HL-60 (cell line): Measurements from ENCODE around the gene CSRNP3.

ENCODE experiments used
- DNase-seq, 2 experiments: peaks; one replicate each; pipeline ENCODE4 v3.0.0-alpha.2; 2010 to 2020; ENCODE audit warnings: low read depth in 1 of 2, low spot score in 1 of 2
- H3K27ac ChIP-seq: fragments of 250-450 bp; sonication (Bioruptor Pico); replicated peaks from 2 replicates; pipeline ENCODE4 v1.5.1; 2020; ENCODE audit warnings: mild to moderate bottlenecking, moderate library complexity
- H3K27me3 ChIP-seq: fragments of 250-450 bp; sonication (Bioruptor Pico); 2 replicates; pipeline ENCODE4 v1.5.1; 2021; ENCODE audit warnings: mild to moderate bottlenecking, moderate library complexity; ENCODE audit not compliant: insufficient read depth, poor library complexity, severe bottlenecking
- H3K4me3 ChIP-seq: replicated peaks from 2 replicates; pipeline ENCODE4 v1.5.1; 2011; ENCODE audit warnings: mild to moderate bottlenecking, control low read depth, low read length; ENCODE audit not compliant: insufficient read depth
- GABPA ChIP-seq: IDR thresholded peaks from 2 replicates; pipeline ENCODE4 v1.6.1; 2012; ENCODE audit warnings: low read depth
- POLR2AphosphoS5 ChIP-seq: IDR thresholded peaks from 2 replicates; pipeline ENCODE4 v1.6.1; 2012; ENCODE audit warnings: low read depth
- SPI1 ChIP-seq: IDR thresholded peaks from 2 replicates; pipeline ENCODE4 v1.6.1; 2012; ENCODE audit warnings: low read depth, mild to moderate bottlenecking, borderline replicate concordance
- TF ChIP-seq, protein P1 (sequence below): IDR thresholded peaks from one replicate; pipeline ENCODE4 v1.5.1; 2011; ENCODE audit warnings: low read length, control low read depth, inconsistent platforms; ENCODE audit not compliant: insufficient read depth
- TF ChIP-seq, protein P2 (sequence below): IDR thresholded peaks from 2 replicates; pipeline ENCODE4 v1.6.1; 2012; ENCODE audit warnings: low read depth; ENCODE audit not compliant: insufficient replicate concordance

Gene CSRNP3

DNA sequence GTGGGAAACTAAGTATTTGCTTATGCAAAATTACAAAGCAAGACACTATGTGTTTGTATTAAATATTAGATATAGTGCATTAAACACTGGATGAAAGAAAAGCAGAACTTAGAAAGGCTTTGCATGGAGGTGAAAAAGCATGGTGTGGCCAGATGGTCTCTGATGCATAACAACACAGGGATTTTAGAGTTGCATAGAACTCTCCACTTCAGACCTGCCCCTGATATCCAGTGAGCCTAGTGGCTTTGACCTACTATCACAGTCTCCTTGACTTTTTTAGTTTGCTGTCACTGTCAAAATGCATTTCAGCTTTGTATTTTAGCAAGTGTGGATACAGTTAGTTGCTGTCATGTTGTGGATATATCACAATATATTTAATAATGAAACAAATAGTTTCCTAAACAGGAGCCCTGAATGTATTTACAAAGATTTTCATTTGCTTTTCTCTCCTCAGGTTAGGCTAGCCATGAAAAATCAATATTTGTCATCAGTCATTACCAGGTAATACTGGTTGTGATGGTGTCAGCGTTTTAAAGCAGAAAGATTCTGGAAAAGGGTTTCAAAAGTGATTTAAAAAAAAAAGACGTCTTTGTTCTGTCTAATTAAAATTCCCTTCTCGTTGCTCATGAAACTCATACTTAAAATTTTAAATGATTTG lies 5.2 kb downstream of the CSRNP3 start:
- Histone ChIP-seq H3K4me3 (no peak overlapping the region), H3K27ac (no peak overlapping the region), H3K27me3 (no peaks in the 10 kb centered on the region)
- no peak for DNase-seq
- TF ChIP-seq GABPA (no peak), POLR2AphosphoS5 (no peak), SPI1 (no peak)
- TF ChIP-seq, protein P1, sequence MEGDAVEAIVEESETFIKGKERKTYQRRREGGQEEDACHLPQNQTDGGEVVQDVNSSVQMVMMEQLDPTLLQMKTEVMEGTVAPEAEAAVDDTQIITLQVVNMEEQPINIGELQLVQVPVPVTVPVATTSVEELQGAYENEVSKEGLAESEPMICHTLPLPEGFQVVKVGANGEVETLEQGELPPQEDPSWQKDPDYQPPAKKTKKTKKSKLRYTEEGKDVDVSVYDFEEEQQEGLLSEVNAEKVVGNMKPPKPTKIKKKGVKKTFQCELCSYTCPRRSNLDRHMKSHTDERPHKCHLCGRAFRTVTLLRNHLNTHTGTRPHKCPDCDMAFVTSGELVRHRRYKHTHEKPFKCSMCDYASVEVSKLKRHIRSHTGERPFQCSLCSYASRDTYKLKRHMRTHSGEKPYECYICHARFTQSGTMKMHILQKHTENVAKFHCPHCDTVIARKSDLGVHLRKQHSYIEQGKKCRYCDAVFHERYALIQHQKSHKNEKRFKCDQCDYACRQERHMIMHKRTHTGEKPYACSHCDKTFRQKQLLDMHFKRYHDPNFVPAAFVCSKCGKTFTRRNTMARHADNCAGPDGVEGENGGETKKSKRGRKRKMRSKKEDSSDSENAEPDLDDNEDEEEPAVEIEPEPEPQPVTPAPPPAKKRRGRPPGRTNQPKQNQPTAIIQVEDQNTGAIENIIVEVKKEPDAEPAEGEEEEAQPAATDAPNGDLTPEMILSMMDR, result no peak
- TF ChIP-seq, protein P2, sequence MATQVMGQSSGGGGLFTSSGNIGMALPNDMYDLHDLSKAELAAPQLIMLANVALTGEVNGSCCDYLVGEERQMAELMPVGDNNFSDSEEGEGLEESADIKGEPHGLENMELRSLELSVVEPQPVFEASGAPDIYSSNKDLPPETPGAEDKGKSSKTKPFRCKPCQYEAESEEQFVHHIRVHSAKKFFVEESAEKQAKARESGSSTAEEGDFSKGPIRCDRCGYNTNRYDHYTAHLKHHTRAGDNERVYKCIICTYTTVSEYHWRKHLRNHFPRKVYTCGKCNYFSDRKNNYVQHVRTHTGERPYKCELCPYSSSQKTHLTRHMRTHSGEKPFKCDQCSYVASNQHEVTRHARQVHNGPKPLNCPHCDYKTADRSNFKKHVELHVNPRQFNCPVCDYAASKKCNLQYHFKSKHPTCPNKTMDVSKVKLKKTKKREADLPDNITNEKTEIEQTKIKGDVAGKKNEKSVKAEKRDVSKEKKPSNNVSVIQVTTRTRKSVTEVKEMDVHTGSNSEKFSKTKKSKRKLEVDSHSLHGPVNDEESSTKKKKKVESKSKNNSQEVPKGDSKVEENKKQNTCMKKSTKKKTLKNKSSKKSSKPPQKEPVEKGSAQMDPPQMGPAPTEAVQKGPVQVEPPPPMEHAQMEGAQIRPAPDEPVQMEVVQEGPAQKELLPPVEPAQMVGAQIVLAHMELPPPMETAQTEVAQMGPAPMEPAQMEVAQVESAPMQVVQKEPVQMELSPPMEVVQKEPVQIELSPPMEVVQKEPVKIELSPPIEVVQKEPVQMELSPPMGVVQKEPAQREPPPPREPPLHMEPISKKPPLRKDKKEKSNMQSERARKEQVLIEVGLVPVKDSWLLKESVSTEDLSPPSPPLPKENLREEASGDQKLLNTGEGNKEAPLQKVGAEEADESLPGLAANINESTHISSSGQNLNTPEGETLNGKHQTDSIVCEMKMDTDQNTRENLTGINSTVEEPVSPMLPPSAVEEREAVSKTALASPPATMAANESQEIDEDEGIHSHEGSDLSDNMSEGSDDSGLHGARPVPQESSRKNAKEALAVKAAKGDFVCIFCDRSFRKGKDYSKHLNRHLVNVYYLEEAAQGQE, result no peak

DNA sequence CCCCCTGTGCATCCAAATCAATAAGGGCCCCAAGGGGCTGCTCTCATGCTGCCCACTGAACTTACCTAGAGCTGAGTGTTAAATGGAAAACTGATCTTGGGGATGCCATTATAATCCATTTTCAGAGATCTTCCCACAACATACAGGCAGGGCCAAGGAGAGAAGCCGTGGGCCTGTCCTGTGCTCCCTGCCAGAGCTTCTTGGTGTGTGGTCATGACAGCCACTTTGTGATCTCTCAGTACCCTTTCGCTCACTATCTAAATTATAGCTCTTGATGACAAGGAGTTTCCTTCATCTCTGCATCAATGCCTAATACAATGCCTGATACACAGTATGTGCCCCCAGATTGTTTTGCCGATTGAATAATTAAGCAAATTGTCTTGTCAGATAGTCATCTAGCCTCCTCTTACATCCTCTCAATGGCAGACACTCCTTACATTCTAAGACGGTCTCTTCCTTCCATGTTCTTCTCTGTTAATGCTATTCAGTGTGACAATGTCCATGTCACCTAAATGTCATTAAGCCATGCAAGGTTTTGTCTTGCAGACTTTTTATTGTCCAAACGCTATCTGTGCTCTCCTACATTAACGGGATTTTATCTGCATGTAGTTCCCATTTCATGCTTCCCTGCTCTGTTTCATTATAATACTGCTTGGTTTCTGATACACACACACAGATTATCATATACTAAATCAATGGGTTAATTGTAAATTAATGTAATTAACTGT lies 5.9 kb downstream of the CSRNP3 start:
- Histone ChIP-seq H3K27me3 (no peaks in the 10 kb centered on the region), H3K4me3 (no peak overlapping the region), H3K27ac (no peak overlapping the region)
- DNase-seq, result no peak
- TF ChIP-seq POLR2AphosphoS5 (no peak), GABPA (no peak), SPI1 (no peak)
- TF ChIP-seq, protein P1, result no peak
- TF ChIP-seq, protein P2, result no peak

DNA sequence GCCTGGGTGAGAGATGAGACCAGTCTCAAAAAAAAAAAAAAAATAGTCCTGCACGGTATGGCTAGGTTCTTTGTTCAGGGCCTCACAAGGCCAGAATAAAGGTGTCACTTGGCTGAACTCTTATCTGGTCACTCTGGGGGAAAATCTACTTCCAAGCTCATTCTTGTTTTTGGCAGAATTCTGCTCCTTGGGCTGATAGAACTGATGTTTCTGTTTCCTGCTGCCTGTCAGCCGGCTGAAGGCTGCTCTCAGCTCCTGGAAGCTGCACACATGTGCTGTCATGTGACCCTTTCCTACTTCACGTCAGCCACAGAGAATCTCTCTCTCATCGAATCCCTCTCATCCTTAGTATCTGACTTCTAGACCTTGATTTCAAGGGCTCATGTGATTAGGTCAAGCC lies 10.4 kb downstream of the CSRNP3 start:
- no peak for DNase-seq
- H3K27me3 ChIP-seq, result no peaks in the 10 kb centered on the region
- no peak overlapping the region for H3K4me3 ChIP-seq
- TF ChIP-seq POLR2AphosphoS5 (no peak), SPI1 (no peak), GABPA (no peak)
- TF ChIP-seq, protein P1, result no peak
- TF ChIP-seq, protein P2, result no peak
- H3K27ac ChIP-seq, result no peak overlapping the region
